Smooth muscle cell (in vitro differentiated cells): ENCODE results near the gene LACTB. TPM values are rescaled to one million over a fixed set of nuclear protein-coding genes. Genes with fewer than 3 reads are reported as not detected.

Source experiments
- DNase-seq: peaks from one replicate; lab custom pipeline; 2025; ENCODE audit not compliant: unreplicated experiment; lab: John Stamatoyannopoulos, UW
- H2AFZ ChIP-seq: fragments of 200-600 bp; sonication (generic); 2 replicates; pipeline ENCODE4 v1.6.0; 2016; ENCODE audit warnings: antibody characterized with exemption, low read depth, mild to moderate bottlenecking
- H3F3A ChIP-seq: fragments of 200-600 bp; sonication (generic); 2 replicates; pipeline ENCODE4 v1.6.0; 2017; ENCODE audit warnings: antibody characterized with exemption, low read depth
- H3K27ac ChIP-seq: fragments of 200-600 bp; sonication (generic); 2 replicates; pipeline ENCODE4 v1.5.1; 2016; ENCODE audit warnings: low read depth, mild to moderate bottlenecking
- H3K27me3 ChIP-seq: fragments of 200-600 bp; sonication (generic); 2 replicates; pipeline ENCODE4 v1.6.1; 2016; ENCODE audit warnings: low read depth, mild to moderate bottlenecking
- H3K36me3 ChIP-seq: fragments of 200-600 bp; sonication (generic); 2 replicates; pipeline ENCODE4 v1.5.1; 2016; ENCODE audit warnings: low read depth
- H3K4me1 ChIP-seq: fragments of 200-600 bp; sonication (generic); 2 replicates; pipeline ENCODE4 v1.5.1; 2016; ENCODE audit warnings: low read depth
- H3K4me2 ChIP-seq: fragments of 200-600 bp; sonication (generic); 2 replicates; pipeline ENCODE4 v1.6.0; 2016; ENCODE audit warnings: mild to moderate bottlenecking
- H3K4me3 ChIP-seq: fragments of 200-600 bp; sonication (generic); 2 replicates; pipeline ENCODE4 v1.5.1; 2016; ENCODE audit warnings: mild to moderate bottlenecking
- H3K79me2 ChIP-seq: fragments of 200-600 bp; sonication (generic); 2 replicates; pipeline ENCODE4 v1.6.0; 2016; ENCODE audit warnings: low read depth, mild to moderate bottlenecking
- H3K9ac ChIP-seq: fragments of 200-600 bp; sonication (generic); 2 replicates; pipeline ENCODE4 v1.6.0; 2016; ENCODE audit warnings: low read depth
- H3K9me3 ChIP-seq: fragments of 200-600 bp; sonication (generic); replicated peaks from 2 replicates; pipeline ENCODE4 v1.5.1; 2016; ENCODE audit warnings: low read depth
- H4K20me1 ChIP-seq: fragments of 200-600 bp; sonication (generic); 2 replicates; pipeline ENCODE4 v1.6.0; 2016; ENCODE audit warnings: low read depth
- CTCF ChIP-seq: fragments of 200-600 bp; sonication (generic); IDR thresholded peaks from 2 replicates; pipeline ENCODE4 v1.5.1; 2017; ENCODE audit warnings: borderline replicate concordance, mild to moderate bottlenecking, antibody characterized with exemption; ENCODE audit not compliant: insufficient read depth, poor library complexity, severe bottlenecking
- WGBS: methylation state at CpG from one replicate; pipeline ENCODE4 v1.1.7; 2016; ENCODE audit warnings: low lambda C conversion rate; 5-methylcytosine and 5-hydroxymethylcytosine counted together
- polyA plus RNA-seq: library from polyadenylated mRNA; unstranded; fragments of >200 nt; fragmentation: Nextera tagmentation; extraction: Ambion mirVana; gene quantifications from 2 replicates; pipeline ENCODE4 v1.2.1, GENCODE V29; 2016
- total RNA-seq: library from RNA; depleted of rRNA; stranded (reverse); fragments of >200 nt; gene quantifications from 2 replicates; pipeline ENCODE4 v1.2.3, GENCODE V29; 2014

The LACTB gene
- total and polyA plus RNA-seq, 2 experiments from 2014 or later = 9.0 to 12.5 TPM

- Histone ChIP-seq H3K4me1 (peaks cover 7% of the 10 kb centered on the region), H3F3A (peaks cover 22% of the 10 kb centered on the region), H3K27me3 (no peaks in the 10 kb centered on the region), H4K20me1 (peaks cover 15% of the 10 kb centered on the region), H3K4me2 (no peak overlapping the region), H3K27ac (no peak overlapping the region), H3K9ac (no peak overlapping the region), H3K79me2 (no peaks in the 10 kb centered on the region), H3K4me3 (no peak overlapping the region), H2AFZ (no peak overlapping the region), H3K9me3 (no peaks in the 10 kb centered on the region), H3K36me3 (no peaks in the 10 kb centered on the region)
- TF ChIP-seq CTCF = no peak
- no peak for DNase-seq
- 42% methylated on average over 4 of the region's 4 CpGs for WGBS
These were observed 45.0 kb upstream of the LACTB start for GRCh38 chr15:63076714-63077046.

- peaks cover 5% of the 10 kb centered on the region for H4K20me1 ChIP-seq
- H3K9ac ChIP-seq = no peak overlapping the region
- 27% methylated on average over 6 of the region's 6 CpGs for WGBS
- H3K79me2 ChIP-seq = no peaks in the 10 kb centered on the region
- H2AFZ ChIP-seq = no peak overlapping the region
- H3K36me3 ChIP-seq = no peaks in the 10 kb centered on the region
- H3K27ac ChIP-seq = no peak overlapping the region
- TF ChIP-seq CTCF = no peak
- no peaks in the 10 kb centered on the region for H3K27me3 ChIP-seq
- H3K4me3 ChIP-seq = no peak overlapping the region
- peaks cover 11% of the 10 kb centered on the region for H3F3A ChIP-seq
- peaks cover 7% of the 10 kb centered on the region for H3K4me1 ChIP-seq
- no peaks in the 10 kb centered on the region for H3K9me3 ChIP-seq
- no peak for DNase-seq
- no peak overlapping the region for H3K4me2 ChIP-seq
These were observed 43.7 kb upstream of the LACTB start for GRCh38 chr15:63077952-63078351.

DNA sequence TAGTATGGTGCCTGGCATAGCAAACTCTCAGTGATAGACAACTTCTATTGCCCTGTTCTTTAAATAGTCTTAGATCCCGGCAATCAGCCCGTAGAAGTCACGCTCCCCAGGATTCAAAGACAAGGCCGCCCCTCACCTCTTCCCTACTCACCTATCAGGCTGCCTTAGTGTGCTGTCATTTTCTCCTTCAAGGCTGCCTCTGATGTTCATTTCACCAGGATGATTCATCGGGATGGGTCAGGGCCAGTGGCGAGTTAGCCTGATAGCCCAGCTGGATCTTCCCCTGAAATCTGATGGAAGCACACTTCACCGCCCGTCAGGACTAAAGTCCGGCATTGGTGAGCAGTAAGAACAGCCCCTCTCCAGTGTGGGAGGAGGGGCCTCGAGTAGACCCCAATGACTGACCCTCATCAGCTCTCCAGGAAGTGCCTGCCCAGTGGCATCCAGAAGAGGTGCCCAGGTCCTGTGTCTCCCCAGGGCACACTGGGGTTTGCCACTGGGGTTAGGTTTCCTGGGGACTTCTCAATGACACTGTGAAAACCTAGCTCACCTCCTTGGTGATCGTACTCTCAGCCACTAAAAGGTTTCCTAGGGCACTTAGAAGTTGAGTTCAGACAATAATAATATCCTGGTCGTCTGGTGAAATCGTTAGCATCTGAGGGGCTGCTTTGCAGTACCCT is 41.6 kb upstream of the LACTB start:
- H3F3A ChIP-seq = no peaks in the 10 kb centered on the region
- H3K9me3 ChIP-seq = no peaks in the 10 kb centered on the region
- H3K9ac ChIP-seq = no peak overlapping the region
- H3K4me2 ChIP-seq = no peak overlapping the region
- H3K4me3 ChIP-seq = no peak overlapping the region
- 70% methylated on average over 13 of the region's 13 CpGs for WGBS
- H3K79me2 ChIP-seq = no peaks in the 10 kb centered on the region
- H4K20me1 ChIP-seq = no peaks in the 10 kb centered on the region
- peaks cover 7% of the 10 kb centered on the region for H3K4me1 ChIP-seq
- H2AFZ ChIP-seq = no peak overlapping the region
- H3K27ac ChIP-seq = no peak overlapping the region
- DNase-seq = no peak
- TF ChIP-seq CTCF = no peak
- H3K27me3 ChIP-seq = no peaks in the 10 kb centered on the region
- no peaks in the 10 kb centered on the region for H3K36me3 ChIP-seq

DNA sequence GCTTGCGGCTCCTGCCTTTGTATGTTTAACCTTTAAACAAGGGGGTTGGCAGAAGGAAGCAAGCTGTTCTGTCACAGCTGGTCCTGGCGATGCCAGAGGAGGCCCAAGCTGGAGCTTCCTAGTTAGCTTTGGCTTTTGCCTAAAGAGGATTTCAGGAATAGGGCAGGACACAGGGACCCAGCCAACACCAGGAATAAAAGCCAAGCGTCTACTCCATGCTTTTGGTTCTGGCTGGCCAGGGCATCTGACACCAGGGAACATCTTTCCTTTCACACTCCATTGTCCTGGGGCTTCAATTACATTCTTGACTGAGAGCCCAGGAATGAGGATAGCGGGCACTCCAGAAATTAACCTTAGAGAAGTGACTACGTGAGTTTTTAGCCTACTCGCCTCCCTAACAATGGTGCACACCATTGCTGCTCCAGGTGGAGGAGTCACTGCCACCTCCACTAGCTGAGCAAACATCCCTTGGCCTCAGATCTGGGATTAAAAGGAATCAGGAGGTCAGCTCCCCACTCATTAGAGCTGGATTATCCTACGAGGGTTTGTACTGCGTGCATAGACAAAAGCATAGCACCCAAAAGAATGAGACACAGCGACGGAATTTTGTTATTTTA is 40.9 kb upstream of the LACTB start:
- Histone ChIP-seq H3K36me3 (no peaks in the 10 kb centered on the region), H3K9me3 (no peaks in the 10 kb centered on the region), H3K4me2 (no peak overlapping the region), H4K20me1 (no peaks in the 10 kb centered on the region), H3K4me3 (no peak overlapping the region), H2AFZ (no peak overlapping the region), H3K9ac (no peak overlapping the region), H3K4me1 (peaks cover 3% of the 10 kb centered on the region), H3F3A (peaks cover under 1% of the 10 kb centered on the region), H3K27me3 (no peaks in the 10 kb centered on the region), H3K27ac (no peak overlapping the region), H3K79me2 (no peaks in the 10 kb centered on the region)
- DNase-seq = no peak
- TF ChIP-seq CTCF = no peak
- 90% methylated on average over 10 of the region's 10 CpGs for WGBS
